NCI-H187 (cell line): ENCODE results near the gene LHB.
A peak's percentile ranks its signal among the peaks of the same experiment; 100 is the strongest.
"Not testable (repeated sequence)": the region's sequence is repeated elsewhere in the genome, so short reads cannot be mapped to it uniquely, and the experiment has no call there.

Experiments
- DNase-seq, 2 experiments: peaks; one replicate each; lab custom pipeline; 2025; lab: John Stamatoyannopoulos, UW

The LHB gene

GRCh38 chr19:49038111-49038510, 21.2 kb upstream of the LHB start:
- not testable (repeated sequence) for DNase-seq

GRCh38 chr19:49036815-49037214, 19.9 kb upstream of the LHB start, which contains the start of gene CGB1:
TSS of gene CGB1 (minus strand) at chr19:49036895. CDS start at chr19:49036711, 184 bp downstream.
- DNase-seq = not testable (repeated sequence)

- not testable (repeated sequence) for DNase-seq
Observed at GRCh38 chr19:49031642-49032301, 14.9 kb upstream of the LHB start, which contains the start of gene CGB2. TSS of gene CGB2 (plus strand) at chr19:49031890. CDS start at chr19:49032096, 206 bp downstream.

GRCh38 chr19:49030323-49030722, 13.4 kb upstream of the LHB start:
- not testable (repeated sequence) for DNase-seq

- DNase-seq = not testable (repeated sequence)
Observed at GRCh38 chr19:49029749-49030148, 12.9 kb upstream of the LHB start.

GRCh38 chr19:49028686-49029085, 11.8 kb upstream of the LHB start:
- DNase-seq = not testable (repeated sequence)

- not testable (repeated sequence) for DNase-seq
Observed at GRCh38 chr19:49025599-49025998, 8.7 kb upstream of the LHB start.

GRCh38 chr19:49025088-49025487, 8.2 kb upstream of the LHB start:
- DNase-seq = not testable (repeated sequence)

- not testable (repeated sequence) for DNase-seq
Observed at GRCh38 chr19:49024233-49024632, 7.3 kb upstream of the LHB start, which contains the start of gene CGB3. TSS of gene CGB3 (minus strand) at chr19:49024333. CDS start at chr19:49023971, 362 bp downstream.

GRCh38 chr19:49022116-49022515, 5.2 kb upstream of the LHB start:
- DNase-seq = no peak

- DNase-seq = no peak
Observed at GRCh38 chr19:49020931-49021895, 4.3 kb upstream of the LHB start.

GRCh38 chr19:49020342-49020741, 3.5 kb upstream of the LHB start:
- DNase-seq = no peak

- peak; percentile 50 to 70 for DNase-seq
Observed at GRCh38 chr19:49019242-49019932, 2.5 kb upstream of the LHB start.

GRCh38 chr19:49018388-49019241, 1.7 kb upstream of the LHB start:
- DNase-seq = not testable (repeated sequence)

GRCh38 chr19:49017666-49018351, 918 bp upstream of the LHB start:
- no peak for DNase-seq

GRCh38 chr19:49016067-49016839, 638 bp downstream of the LHB start:
- no peak for DNase-seq

GRCh38 chr19:49014870-49015255, 2.0 kb downstream of the LHB start:
- DNase-seq = no peak

- DNase-seq = no peak
Observed at GRCh38 chr19:49014123-49014869, 2.6 kb downstream of the LHB start.

GRCh38 chr19:49011194-49011593, 5.7 kb downstream of the LHB start:
- DNase-seq = no peak
